ENCODE measurements around the gene UBAP2L.
"Not testable (repeated sequence)": the region's sequence is repeated elsewhere in the genome, so short reads cannot be mapped to it uniquely, and the experiment has no call there.

UBAP2L gene

GRCh38 chr1:154192476-154192875 is 28.3 kb upstream of the UBAP2L start:
- TF ChIP-seq Cebpa-rat (IDR thresholded peaks at IDR 0.05) = no peak
- Histone ChIP-seq H3K9ac (peak overlapping the region in 9 of 11 experiments; percentile 8 to 61 (median 41); a peak in 12 of 22 replicates), H3K27me3 (no peaks in the 10 kb centered on the region), H3K4me3 (no peak overlapping the region), H3K4me1 (peaks cover 15 to 44% (median 27%) of the 10 kb centered on the region in 10 experiments), H4K20me1 (no peaks in the 10 kb centered on the region), H3K4me2 (peak overlapping the region; percentile 50 to 84 (median 74)), H3K9me3 (replicated peaks in 1 of 11) (no peaks in the 10 kb centered on the region), H3K27ac (peak overlapping the region in 10 of 11 experiments; percentile 39 to 75 (median 68); a peak in 19 of 22 replicates), H3K36me3 (no peaks in the 10 kb centered on the region)

- no peaks in the 10 kb centered on the region for H3K36me3 ChIP-seq
- H3K4me2 ChIP-seq = peak overlapping the region in 5 of 11 experiments; percentile 2 to 36 (median 15); a peak in 7 of 22 replicates
- no peak for TF ChIP-seq Cebpa-rat (IDR thresholded peaks at IDR 0.05)
- no peaks in the 10 kb centered on the region for H3K27me3 ChIP-seq
- no peak overlapping the region for H3K4me3 ChIP-seq
- no peak overlapping the region for H3K9ac ChIP-seq
- no peaks in the 10 kb centered on the region for H3K9me3 ChIP-seq (replicated peaks in 1 of 11)
- H3K4me1 ChIP-seq = peaks cover 15 to 46% (median 27%) of the 10 kb centered on the region in 10 experiments
- no peaks in the 10 kb centered on the region for H4K20me1 ChIP-seq
- peak overlapping the region in 2 of 11 experiments; percentile 13 to 27; a peak in 2 of 22 replicates for H3K27ac ChIP-seq
These were observed 26.9 kb upstream of the UBAP2L start for GRCh38 chr1:154193821-154194220.

GRCh38 chr1:154198756-154199562 is 21.8 kb upstream of the UBAP2L start:
- H3K9ac ChIP-seq = peak overlapping the region in 1 of 11 experiments; percentile 30; a peak in 1 of 22 replicates
- 0 out of 22 replicates have a peak, but pooled peaks cover 0 to 9% (median 0%) of the 10 kb centered on the region in 11 experiments for H4K20me1 ChIP-seq
- peak overlapping the region in 2 of 11 experiments; percentile 37 to 44; a peak in 3 of 22 replicates for H3K27ac ChIP-seq
- peak overlapping the region in 4 of 11 experiments; percentile 20 to 65 (median 47); a peak in 6 of 22 replicates for H3K4me2 ChIP-seq
- no peaks in the 10 kb centered on the region for H3K9me3 ChIP-seq (replicated peaks in 1 of 11)
- peaks cover 0 to 35% (median 7%) of the 10 kb centered on the region in 10 experiments; a peak in 11 of 20 replicates for H3K4me1 ChIP-seq
- H3K36me3 ChIP-seq = no peaks in the 10 kb centered on the region
- H3K4me3 ChIP-seq = no peak overlapping the region; a peak in 1 of 20 replicates
- H3K27me3 ChIP-seq = no peaks in the 10 kb centered on the region
- TF ChIP-seq Cebpa-rat (IDR thresholded peaks at IDR 0.05) = no peak

GRCh38 chr1:154199563-154199879 is 21.2 kb upstream of the UBAP2L start:
- peak overlapping the region in 2 of 11 experiments; percentile 37 to 44; a peak in 3 of 22 replicates for H3K27ac ChIP-seq
- peak overlapping the region in 4 of 11 experiments; percentile 20 to 65 (median 47); a peak in 7 of 22 replicates for H3K4me2 ChIP-seq
- H3K9ac ChIP-seq = peak overlapping the region in 1 of 11 experiments; percentile 30; a peak in 1 of 22 replicates

GRCh38 chr1:154205778-154206177 is 15.0 kb upstream of the UBAP2L start:
- H3K27me3 ChIP-seq; H3K9me3 ChIP-seq (replicated peaks in 1 of 11); H3K4me3 ChIP-seq; H3K4me1 ChIP-seq; H3K9ac ChIP-seq; H3K4me2 ChIP-seq; H3K27ac ChIP-seq: not testable (repeated sequence)
- peaks cover 52 to 65% (median 62%) of the 10 kb centered on the region in 11 experiments for H3K36me3 ChIP-seq
- H4K20me1 ChIP-seq = peaks cover 4 to 56% (median 42%) of the 10 kb centered on the region in 11 experiments; a peak in 17 of 22 replicates

More at GRCh38 chr1:154199563-154199879, 21.2 kb upstream of the UBAP2L start:
- Histone ChIP-seq H3K9me3 (replicated peaks in 1 of 11) (no peaks in the 10 kb centered on the region), H3K4me3 (no peak overlapping the region), H3K4me1 (peaks cover 0 to 29% (median 2%) of the 10 kb centered on the region in 10 experiments; a peak in 11 of 20 replicates), H4K20me1 (peaks cover 0 to 9% (median 0%) of the 10 kb centered on the region in 11 experiments; a peak in 2 of 22 replicates), H3K36me3 (0 out of 22 replicates have a peak, but pooled peaks cover 0 to 3% (median 0%) of the 10 kb centered on the region in 11 experiments), H3K27me3 (no peaks in the 10 kb centered on the region)
- no peak for TF ChIP-seq Cebpa-rat (IDR thresholded peaks at IDR 0.05)

GRCh38 chr1:154206196-154206595 is 14.6 kb upstream of the UBAP2L start, which contains the start of gene CFAP141:
Gene CFAP141, minus strand, starts transcription at chr1:154206333. Its CDS starts 26 bp downstream, at chr1:154206307.
- H3K36me3 ChIP-seq = peaks cover 55 to 69% (median 65%) of the 10 kb centered on the region in 11 experiments
- no peaks in the 10 kb centered on the region for H3K9me3 ChIP-seq (replicated peaks in 1 of 11)
- H3K4me2 ChIP-seq = no peak within 1 kb of the TSS
- H3K4me3 ChIP-seq = no peak within 1 kb of the TSS
- no peaks in the 10 kb centered on the region for H3K4me1 ChIP-seq
- no peak for TF ChIP-seq Cebpa-rat (IDR thresholded peaks at IDR 0.05)
- peaks cover 4 to 57% (median 42%) of the 10 kb centered on the region in 11 experiments; a peak in 17 of 22 replicates for H4K20me1 ChIP-seq
- H3K27ac ChIP-seq = no peak within 1 kb of the TSS
- no peaks in the 10 kb centered on the region for H3K27me3 ChIP-seq
- no peak within 1 kb of the TSS for H3K9ac ChIP-seq

- Histone ChIP-seq H3K27me3 (no peaks in the 10 kb centered on the region), H3K4me2 (no peak overlapping the region), H3K27ac (no peak overlapping the region), H3K4me1 (no peaks in the 10 kb centered on the region), H3K9ac (no peak overlapping the region), H3K9me3 (replicated peaks in 1 of 11) (no peaks in the 10 kb centered on the region), H3K36me3 (peaks cover 65 to 80% (median 76%) of the 10 kb centered on the region in 11 experiments), H3K4me3 (no peak overlapping the region), H4K20me1 (peaks cover 4 to 67% (median 50%) of the 10 kb centered on the region in 11 experiments; a peak in 17 of 22 replicates)
- TF ChIP-seq Cebpa-rat (IDR thresholded peaks at IDR 0.05) = no peak
These were observed 13.5 kb upstream of the UBAP2L start for GRCh38 chr1:154207262-154207661.

- no peak overlapping the region for H3K4me2 ChIP-seq
- no peak overlapping the region for H3K27ac ChIP-seq
- no peaks in the 10 kb centered on the region for H3K27me3 ChIP-seq
- H3K9ac ChIP-seq = no peak overlapping the region
- H3K36me3 ChIP-seq = peaks cover 81 to 96% (median 91%) of the 10 kb centered on the region in 11 experiments
- no peak overlapping the region for H3K4me3 ChIP-seq
- H3K9me3 ChIP-seq (replicated peaks in 1 of 11) = no peaks in the 10 kb centered on the region
- no peaks in the 10 kb centered on the region for H3K4me1 ChIP-seq
- no peak for TF ChIP-seq Cebpa-rat (IDR thresholded peaks at IDR 0.05)
- H4K20me1 ChIP-seq = peaks cover 14 to 82% (median 66%) of the 10 kb centered on the region in 11 experiments; a peak in 17 of 22 replicates
These were observed 11.9 kb upstream of the UBAP2L start for GRCh38 chr1:154208677-154209388.
